Tibial nerve (tissue), 4 donors: ENCODE results near the gene OMP.

Experiments
- CTCF ChIP-seq, 5 experiments: fragments of 200-600 bp in 3 of 5; fragments of 450-650 bp in 2 of 5; sonication (generic) in 3 of 5; IDR thresholded peaks; one replicate each; pipeline ENCODE4 v1.5.1; 2016 to 2019; ENCODE audit warnings: antibody characterized with exemption in 5 of 5, mild to moderate bottlenecking in 3 of 5, moderate library complexity in 2 of 5
- EP300 ChIP-seq, 2 donors: sonication (generic); formaldehyde crosslinking; IDR thresholded peaks; one replicate each; pipeline ENCODE4 v1.6.1; 2017; ENCODE audit warnings: antibody characterized with exemption in 2 of 2, mild to moderate bottlenecking in 1 of 2
- POLR2A ChIP-seq, 2 donors: fragments of 450-650 bp; IDR thresholded peaks; one replicate each; pipeline ENCODE4 v1.6.1; 2017; ENCODE audit warnings: antibody characterized with exemption in 2 of 2, mild to moderate bottlenecking in 2 of 2, moderate library complexity in 2 of 2

DNA sequence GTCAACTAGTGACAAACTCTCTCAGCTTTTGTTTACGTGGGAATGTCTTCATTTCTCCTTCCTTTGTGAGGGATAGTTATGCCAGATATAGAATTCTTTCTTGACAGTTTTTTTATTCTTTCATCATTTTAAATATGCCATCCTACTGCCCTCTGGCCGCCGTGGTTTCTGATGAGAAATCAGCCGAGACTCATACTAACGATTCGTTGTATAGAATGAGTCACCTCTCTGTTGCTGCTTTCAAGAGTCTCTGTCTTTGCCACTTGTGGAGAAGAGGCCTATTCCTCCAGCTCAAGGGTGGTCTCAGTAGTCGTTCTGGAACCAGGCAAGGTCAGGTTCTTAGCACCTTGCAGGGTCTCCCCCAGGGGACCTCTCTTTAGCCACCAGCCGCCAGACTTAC is 33.4 kb downstream of the OMP start:
- TF ChIP-seq CTCF (IDR thresholded peaks at IDR 0.05) (no peak), EP300 (IDR thresholded peaks at IDR 0.05) (no peak), POLR2A (IDR thresholded peaks at IDR 0.05) (no peak)
